SK-N-SH treated with all-trans-retinoic acid at 6 μM for 48 hours (cell line): ENCODE data around the gene NARF.
"Not testable (repeated sequence)": the region's sequence is repeated elsewhere in the genome, so short reads cannot be mapped to it uniquely, and the experiment has no call there.

Experiments
- ATAC-seq: fragments of 200-7000 bp; cut with Tn5 transposase; 3 replicates; pipeline ENCODE4 v1.9.1; 2020; ENCODE audit warnings: mild to moderate bottlenecking, moderate library complexity

The NARF gene

GRCh38 chr17:82539076-82539475 lies 80.5 kb downstream of the NARF start:
- ATAC-seq = not testable (repeated sequence)
